K562 (cell line): ENCODE measurements around the gene SEMA6D. TPM values are rescaled to one million over a fixed set of nuclear protein-coding genes. Genes with fewer than 3 reads are reported as not detected.

Experiments
- BCLAF1 ChIP-seq, 2 experiments: fragments of 450-650 bp in 1 of 2; IDR thresholded peaks; 2 replicates each; pipeline ENCODE4 v1.6.1; 2011 to 2017; ENCODE audit warnings: low read depth in 2 of 2, antibody characterized with exemption in 1 of 2, borderline replicate concordance in 1 of 2, low read length in 1 of 2, mild to moderate bottlenecking in 1 of 2, mixed read lengths in 1 of 2; ENCODE audit not compliant: control insufficient read depth in 1 of 2
- CBFB ChIP-seq: sonication (generic); formaldehyde crosslinking; IDR thresholded peaks from 2 replicates; pipeline ENCODE4 v1.4.0; 2020; ENCODE audit warnings: mild to moderate bottlenecking, missing genetic modification reagents
- HDAC2 ChIP-seq: fragments of 450-650 bp; IDR thresholded peaks from 2 replicates; pipeline ENCODE4 v1.6.1; 2016; ENCODE audit warnings: mild to moderate bottlenecking
- NFE2 ChIP-seq: IDR thresholded peaks from 2 replicates; pipeline ENCODE4 v1.6.1; 2014; ENCODE audit warnings: antibody characterized with exemption, low read depth
- RUNX1 ChIP-seq: sonication (generic); IDR thresholded peaks from 2 replicates; pipeline ENCODE4 v1.6.1; 2016; ENCODE audit warnings: antibody characterized with exemption, low read depth
- polyA plus RNA-seq, 8 experiments: library from polyadenylated mRNA; depleted of rRNA in 4 of 8; stranded (reverse) in 5 of 8; unstranded in 3 of 8; fragments of >200 nt; fragmentation: Nextera tagmentation in 2 of 8; fragmentation: Illumina TruSeq in 1 of 8; extraction: Ambion mirVana in 2 of 8; extraction: Trizol in 1 of 8; gene quantifications; 2 replicates each; pipeline versions ENCODE4 v1.2.1 to v1.2.3, GENCODE V29; 2011 to 2014; ENCODE audit warnings: inconsistent platforms in 1 of 8, missing spikeins in 1 of 8
- total RNA-seq, 7 experiments: library from RNA; depleted of rRNA in 6 of 7; stranded (reverse); fragments of >200 nt in 6 of 7; fragmentation: Illumina TruSeq in 2 of 7; extraction: Trizol in 2 of 7; gene quantifications; 2 replicates each; pipeline versions ENCODE4 v1.2.1 to v1.2.3, GENCODE V29; 2011 to 2021; ENCODE audit warnings: low replicate concordance in 1 of 7
- TF ChIP-seq, protein P1 (sequence below): fragments of 450-650 bp; IDR thresholded peaks from 2 replicates; pipeline ENCODE4 v1.6.1; 2017; ENCODE audit warnings: mild to moderate bottlenecking, moderate library complexity
- TF ChIP-seq, protein P2 (sequence below): fragments of 450-650 bp; IDR thresholded peaks from 2 replicates; pipeline ENCODE4 v1.6.1; 2017; ENCODE audit warnings: antibody characterized with exemption
- TF ChIP-seq, protein P3 (sequence below): fragments of 200-600 bp; sonication (generic); IDR thresholded peaks from one replicate; pipeline ENCODE4 v1.6.1; 2012; ENCODE audit warnings: mild to moderate bottlenecking, low read depth, low read length, inconsistent platforms

The SEMA6D gene
- total and polyA plus RNA-seq, 9 of the 15 experiments (the other 6 are each of a cell fraction or from before 2014, with no cell fraction given), result not detected

GRCh38 chr15:47794252-47794914 is 77.1 kb downstream of the SEMA6D start (continued):
- TF ChIP-seq, protein P1, sequence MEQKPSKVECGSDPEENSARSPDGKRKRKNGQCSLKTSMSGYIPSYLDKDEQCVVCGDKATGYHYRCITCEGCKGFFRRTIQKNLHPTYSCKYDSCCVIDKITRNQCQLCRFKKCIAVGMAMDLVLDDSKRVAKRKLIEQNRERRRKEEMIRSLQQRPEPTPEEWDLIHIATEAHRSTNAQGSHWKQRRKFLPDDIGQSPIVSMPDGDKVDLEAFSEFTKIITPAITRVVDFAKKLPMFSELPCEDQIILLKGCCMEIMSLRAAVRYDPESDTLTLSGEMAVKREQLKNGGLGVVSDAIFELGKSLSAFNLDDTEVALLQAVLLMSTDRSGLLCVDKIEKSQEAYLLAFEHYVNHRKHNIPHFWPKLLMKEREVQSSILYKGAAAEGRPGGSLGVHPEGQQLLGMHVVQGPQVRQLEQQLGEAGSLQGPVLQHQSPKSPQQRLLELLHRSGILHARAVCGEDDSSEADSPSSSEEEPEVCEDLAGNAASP, result no peak
- TF ChIP-seq RUNX1 (no peak), HDAC2 (no peak), NFE2 (no peak), BCLAF1 (IDR thresholded peaks at IDR 0.05; ENCODE audit: borderline replicate concordance in 1 of 2, control insufficient read depth in 1 of 2, low read depth in 2 of 2, low read length in 1 of 2) (no peak), CBFB (CRISPR knock-in tag) (no peak)
- TF ChIP-seq, protein P2, sequence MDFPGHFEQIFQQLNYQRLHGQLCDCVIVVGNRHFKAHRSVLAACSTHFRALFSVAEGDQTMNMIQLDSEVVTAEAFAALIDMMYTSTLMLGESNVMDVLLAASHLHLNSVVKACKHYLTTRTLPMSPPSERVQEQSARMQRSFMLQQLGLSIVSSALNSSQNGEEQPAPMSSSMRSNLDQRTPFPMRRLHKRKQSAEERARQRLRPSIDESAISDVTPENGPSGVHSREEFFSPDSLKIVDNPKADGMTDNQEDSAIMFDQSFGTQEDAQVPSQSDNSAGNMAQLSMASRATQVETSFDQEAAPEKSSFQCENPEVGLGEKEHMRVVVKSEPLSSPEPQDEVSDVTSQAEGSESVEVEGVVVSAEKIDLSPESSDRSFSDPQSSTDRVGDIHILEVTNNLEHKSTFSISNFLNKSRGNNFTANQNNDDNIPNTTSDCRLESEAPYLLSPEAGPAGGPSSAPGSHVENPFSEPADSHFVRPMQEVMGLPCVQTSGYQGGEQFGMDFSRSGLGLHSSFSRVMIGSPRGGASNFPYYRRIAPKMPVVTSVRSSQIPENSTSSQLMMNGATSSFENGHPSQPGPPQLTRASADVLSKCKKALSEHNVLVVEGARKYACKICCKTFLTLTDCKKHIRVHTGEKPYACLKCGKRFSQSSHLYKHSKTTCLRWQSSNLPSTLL, result no peak
- TF ChIP-seq, protein P3, sequence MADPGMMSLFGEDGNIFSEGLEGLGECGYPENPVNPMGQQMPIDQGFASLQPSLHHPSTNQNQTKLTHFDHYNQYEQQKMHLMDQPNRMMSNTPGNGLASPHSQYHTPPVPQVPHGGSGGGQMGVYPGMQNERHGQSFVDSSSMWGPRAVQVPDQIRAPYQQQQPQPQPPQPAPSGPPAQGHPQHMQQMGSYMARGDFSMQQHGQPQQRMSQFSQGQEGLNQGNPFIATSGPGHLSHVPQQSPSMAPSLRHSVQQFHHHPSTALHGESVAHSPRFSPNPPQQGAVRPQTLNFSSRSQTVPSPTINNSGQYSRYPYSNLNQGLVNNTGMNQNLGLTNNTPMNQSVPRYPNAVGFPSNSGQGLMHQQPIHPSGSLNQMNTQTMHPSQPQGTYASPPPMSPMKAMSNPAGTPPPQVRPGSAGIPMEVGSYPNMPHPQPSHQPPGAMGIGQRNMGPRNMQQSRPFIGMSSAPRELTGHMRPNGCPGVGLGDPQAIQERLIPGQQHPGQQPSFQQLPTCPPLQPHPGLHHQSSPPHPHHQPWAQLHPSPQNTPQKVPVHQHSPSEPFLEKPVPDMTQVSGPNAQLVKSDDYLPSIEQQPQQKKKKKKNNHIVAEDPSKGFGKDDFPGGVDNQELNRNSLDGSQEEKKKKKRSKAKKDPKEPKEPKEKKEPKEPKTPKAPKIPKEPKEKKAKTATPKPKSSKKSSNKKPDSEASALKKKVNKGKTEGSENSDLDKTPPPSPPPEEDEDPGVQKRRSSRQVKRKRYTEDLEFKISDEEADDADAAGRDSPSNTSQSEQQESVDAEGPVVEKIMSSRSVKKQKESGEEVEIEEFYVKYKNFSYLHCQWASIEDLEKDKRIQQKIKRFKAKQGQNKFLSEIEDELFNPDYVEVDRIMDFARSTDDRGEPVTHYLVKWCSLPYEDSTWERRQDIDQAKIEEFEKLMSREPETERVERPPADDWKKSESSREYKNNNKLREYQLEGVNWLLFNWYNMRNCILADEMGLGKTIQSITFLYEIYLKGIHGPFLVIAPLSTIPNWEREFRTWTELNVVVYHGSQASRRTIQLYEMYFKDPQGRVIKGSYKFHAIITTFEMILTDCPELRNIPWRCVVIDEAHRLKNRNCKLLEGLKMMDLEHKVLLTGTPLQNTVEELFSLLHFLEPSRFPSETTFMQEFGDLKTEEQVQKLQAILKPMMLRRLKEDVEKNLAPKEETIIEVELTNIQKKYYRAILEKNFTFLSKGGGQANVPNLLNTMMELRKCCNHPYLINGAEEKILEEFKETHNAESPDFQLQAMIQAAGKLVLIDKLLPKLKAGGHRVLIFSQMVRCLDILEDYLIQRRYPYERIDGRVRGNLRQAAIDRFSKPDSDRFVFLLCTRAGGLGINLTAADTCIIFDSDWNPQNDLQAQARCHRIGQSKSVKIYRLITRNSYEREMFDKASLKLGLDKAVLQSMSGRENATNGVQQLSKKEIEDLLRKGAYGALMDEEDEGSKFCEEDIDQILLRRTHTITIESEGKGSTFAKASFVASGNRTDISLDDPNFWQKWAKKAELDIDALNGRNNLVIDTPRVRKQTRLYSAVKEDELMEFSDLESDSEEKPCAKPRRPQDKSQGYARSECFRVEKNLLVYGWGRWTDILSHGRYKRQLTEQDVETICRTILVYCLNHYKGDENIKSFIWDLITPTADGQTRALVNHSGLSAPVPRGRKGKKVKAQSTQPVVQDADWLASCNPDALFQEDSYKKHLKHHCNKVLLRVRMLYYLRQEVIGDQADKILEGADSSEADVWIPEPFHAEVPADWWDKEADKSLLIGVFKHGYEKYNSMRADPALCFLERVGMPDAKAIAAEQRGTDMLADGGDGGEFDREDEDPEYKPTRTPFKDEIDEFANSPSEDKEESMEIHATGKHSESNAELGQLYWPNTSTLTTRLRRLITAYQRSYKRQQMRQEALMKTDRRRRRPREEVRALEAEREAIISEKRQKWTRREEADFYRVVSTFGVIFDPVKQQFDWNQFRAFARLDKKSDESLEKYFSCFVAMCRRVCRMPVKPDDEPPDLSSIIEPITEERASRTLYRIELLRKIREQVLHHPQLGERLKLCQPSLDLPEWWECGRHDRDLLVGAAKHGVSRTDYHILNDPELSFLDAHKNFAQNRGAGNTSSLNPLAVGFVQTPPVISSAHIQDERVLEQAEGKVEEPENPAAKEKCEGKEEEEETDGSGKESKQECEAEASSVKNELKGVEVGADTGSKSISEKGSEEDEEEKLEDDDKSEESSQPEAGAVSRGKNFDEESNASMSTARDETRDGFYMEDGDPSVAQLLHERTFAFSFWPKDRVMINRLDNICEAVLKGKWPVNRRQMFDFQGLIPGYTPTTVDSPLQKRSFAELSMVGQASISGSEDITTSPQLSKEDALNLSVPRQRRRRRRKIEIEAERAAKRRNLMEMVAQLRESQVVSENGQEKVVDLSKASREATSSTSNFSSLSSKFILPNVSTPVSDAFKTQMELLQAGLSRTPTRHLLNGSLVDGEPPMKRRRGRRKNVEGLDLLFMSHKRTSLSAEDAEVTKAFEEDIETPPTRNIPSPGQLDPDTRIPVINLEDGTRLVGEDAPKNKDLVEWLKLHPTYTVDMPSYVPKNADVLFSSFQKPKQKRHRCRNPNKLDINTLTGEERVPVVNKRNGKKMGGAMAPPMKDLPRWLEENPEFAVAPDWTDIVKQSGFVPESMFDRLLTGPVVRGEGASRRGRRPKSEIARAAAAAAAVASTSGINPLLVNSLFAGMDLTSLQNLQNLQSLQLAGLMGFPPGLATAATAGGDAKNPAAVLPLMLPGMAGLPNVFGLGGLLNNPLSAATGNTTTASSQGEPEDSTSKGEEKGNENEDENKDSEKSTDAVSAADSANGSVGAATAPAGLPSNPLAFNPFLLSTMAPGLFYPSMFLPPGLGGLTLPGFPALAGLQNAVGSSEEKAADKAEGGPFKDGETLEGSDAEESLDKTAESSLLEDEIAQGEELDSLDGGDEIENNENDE, result no peak
